AG04450 (cell line): ENCODE data around the gene TMEM53. TPM values are rescaled to one million over a fixed set of nuclear protein-coding genes. Genes with fewer than 3 reads are reported as not detected.
A peak's percentile ranks its signal among the peaks of the same experiment; 100 is the strongest.

Source experiments
- CTCF ChIA-PET: fragments of 300-600, 350-600 bp; formaldehyde crosslinking; extraction: SDS; loops from one replicate; lab custom pipeline; 2022; ENCODE audit warnings: antibody characterized with exemption, inconsistent platforms; lab: Charles Lee
- POLR2A ChIA-PET: fragments of 350-600 bp; formaldehyde crosslinking; extraction: SDS; loops from one replicate; lab custom pipeline; 2021; ENCODE audit warnings: antibody characterized with exemption, inconsistent platforms; lab: Yijun Ruan, JAX
- DNase-seq: peaks from one replicate; pipeline ENCODE4 v3.0.0-alpha.2; 2011; ENCODE audit warnings: low read depth, low spot score
- H3K27ac ChIP-seq: one replicate; pipeline ENCODE4 v1.5.1; 2012; ENCODE audit warnings: low read depth, low read length, control low read depth
- H3K27me3 ChIP-seq: one replicate; pipeline ENCODE4 v1.6.0; 2012; ENCODE audit warnings: low read length; ENCODE audit not compliant: control insufficient read depth, insufficient read depth
- H3K4me3 ChIP-seq: 2 replicates; pipeline ENCODE4 v1.5.1; 2011; ENCODE audit warnings: mild to moderate bottlenecking, low read depth, low read length, control low read depth
- H3K9me3 ChIP-seq: 2 replicates; pipeline ENCODE4 v1.5.1; 2012; ENCODE audit warnings: low read length; ENCODE audit not compliant: control insufficient read depth, insufficient read depth
- polyA minus RNA-seq: library from RNA; depleted of rRNA, polyadenylated mRNA; stranded (reverse); fragments of >200 nt; gene quantifications from 2 replicates; pipeline ENCODE4 v1.2.3, GENCODE V29; 2011; rRNA and poly(A)+ RNA removed
- polyA plus RNA-seq: library from polyadenylated mRNA; depleted of rRNA; stranded (reverse); fragments of >200 nt; gene quantifications from 2 replicates; pipeline ENCODE4 v1.2.3, GENCODE V29; 2011; rRNA removed
- TF ChIP-seq, protein P1 (sequence below): IDR thresholded peaks from 2 replicates; pipeline ENCODE4 v1.5.1; 2011; ENCODE audit warnings: low read depth, low read length, control low read depth, inconsistent platforms

TMEM53 gene
- polyA plus RNA-seq, result 4.4 and 6.1 TPM in 2 replicates
- 3.6 and 7.8 TPM in 2 replicates for polyA minus RNA-seq

DNA sequence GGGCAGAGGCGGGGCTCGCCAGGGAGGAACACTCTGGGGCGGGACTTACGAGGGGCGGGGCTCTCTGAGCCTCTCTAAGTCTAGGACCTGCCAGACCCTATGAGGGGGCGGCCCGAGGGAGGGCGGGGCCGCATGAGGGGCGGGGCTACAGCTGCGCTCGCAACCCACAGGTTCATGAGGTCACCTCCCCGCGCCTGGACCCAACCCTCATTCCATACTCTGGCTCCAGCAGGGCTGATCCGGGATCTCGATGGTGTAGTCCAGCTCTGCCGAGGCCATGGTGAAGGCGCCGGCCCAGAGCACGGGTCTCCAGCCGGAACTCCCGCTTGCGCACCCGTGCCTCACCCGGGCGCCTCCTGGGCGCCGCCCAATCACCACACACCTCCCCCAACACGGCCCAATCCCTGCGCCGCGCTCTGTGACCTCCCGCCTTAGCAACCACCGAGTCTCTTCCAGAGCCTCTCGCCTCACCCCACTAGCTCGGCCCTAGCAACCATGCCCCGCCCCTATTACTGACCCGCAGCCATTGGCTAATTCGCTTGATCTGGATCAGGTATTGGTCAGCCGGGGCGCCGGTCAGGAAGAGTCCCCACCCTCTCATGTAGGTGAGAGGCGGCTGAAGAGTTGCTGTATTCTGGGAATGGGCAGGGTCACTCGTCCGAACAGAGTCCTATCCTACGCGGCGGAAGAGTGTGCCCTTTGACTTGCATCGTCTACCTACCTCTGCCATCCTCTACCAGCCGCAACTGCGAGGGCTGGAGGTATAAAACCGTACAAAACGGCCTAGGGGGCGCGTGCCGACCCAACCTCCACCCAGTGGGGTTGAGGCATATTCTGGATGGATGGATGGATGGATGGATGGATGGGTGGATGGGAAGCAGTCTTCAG is at the start of gene TMEM53, which contains the start of gene ARMH1:
TMEM53 (minus strand) TSS at position 369 of the 888 bp plus-strand sequence; CDS start at position 279, 90 bp downstream.
ARMH1 (plus strand) TSS at position 602 of the 888 bp plus-strand sequence. CDS start 14,984 bp downstream, outside the sequence.
- TF ChIP-seq, protein P1, sequence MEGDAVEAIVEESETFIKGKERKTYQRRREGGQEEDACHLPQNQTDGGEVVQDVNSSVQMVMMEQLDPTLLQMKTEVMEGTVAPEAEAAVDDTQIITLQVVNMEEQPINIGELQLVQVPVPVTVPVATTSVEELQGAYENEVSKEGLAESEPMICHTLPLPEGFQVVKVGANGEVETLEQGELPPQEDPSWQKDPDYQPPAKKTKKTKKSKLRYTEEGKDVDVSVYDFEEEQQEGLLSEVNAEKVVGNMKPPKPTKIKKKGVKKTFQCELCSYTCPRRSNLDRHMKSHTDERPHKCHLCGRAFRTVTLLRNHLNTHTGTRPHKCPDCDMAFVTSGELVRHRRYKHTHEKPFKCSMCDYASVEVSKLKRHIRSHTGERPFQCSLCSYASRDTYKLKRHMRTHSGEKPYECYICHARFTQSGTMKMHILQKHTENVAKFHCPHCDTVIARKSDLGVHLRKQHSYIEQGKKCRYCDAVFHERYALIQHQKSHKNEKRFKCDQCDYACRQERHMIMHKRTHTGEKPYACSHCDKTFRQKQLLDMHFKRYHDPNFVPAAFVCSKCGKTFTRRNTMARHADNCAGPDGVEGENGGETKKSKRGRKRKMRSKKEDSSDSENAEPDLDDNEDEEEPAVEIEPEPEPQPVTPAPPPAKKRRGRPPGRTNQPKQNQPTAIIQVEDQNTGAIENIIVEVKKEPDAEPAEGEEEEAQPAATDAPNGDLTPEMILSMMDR, result no peak
- Histone ChIP-seq H3K27me3 (no peaks in the 10 kb centered on the region), H3K27ac (peak within 1 kb of the TSS; percentile 92), H3K4me3 (peak within 1 kb of the TSS; percentile 91), H3K9me3 (no peaks in the 10 kb centered on the region)
- peak; percentile 97 for DNase-seq
- ChIA-PET POLR2A (interaction anchor here (0.6 to 1.6 kb wide), 6 partner anchors 17 to 56 kb away, joined by 3 to 9 read pairs (median 6); no protein-coding TSS in a partner anchor), CTCF (interaction anchor here (0.5 to 4.2 kb wide), 5 partner anchors 14 to 296 kb away, joined by 3 to 24 read pairs (median 3); partner anchors contain the start of gene RNU5D-1)

DNA sequence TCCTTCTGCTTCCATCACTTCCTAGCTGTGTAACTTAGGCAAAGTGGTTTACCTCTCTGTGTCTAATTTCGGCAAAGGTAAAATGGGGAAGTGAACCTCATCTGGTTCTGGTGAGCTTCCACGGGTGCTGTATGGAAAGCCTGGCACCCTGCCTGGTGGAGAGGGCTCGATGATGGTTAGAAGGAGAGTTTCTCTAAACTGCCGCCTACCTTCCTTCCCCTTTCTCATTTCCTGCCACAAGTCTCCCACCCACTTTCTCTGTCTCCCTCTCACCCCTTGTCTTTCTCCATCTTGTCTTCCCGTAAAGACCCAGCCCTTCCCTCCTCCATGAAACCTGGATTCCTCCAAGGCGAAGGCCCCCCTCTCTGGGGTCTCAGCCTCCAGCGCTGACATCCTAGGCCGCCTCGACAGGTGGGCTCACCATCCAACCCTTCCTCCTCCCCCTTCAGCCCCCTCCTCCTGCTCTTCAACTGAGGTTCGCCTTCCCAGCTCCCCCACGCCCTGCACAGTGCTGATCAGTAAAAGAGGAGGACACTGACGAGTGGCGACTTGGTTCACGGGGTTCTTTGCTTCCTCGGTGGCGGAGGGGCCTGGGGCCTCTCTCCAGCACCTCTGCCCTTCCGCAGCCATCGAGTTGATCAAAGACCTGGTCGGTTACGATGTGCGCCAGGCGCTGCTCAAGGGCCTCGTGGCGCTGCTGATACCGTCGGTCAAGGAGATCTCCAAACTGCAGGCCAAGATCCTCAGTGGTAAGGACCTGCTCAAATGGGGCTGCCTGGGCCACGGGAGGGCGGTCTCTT is 49.4 kb upstream of the TMEM53 start:
- Histone ChIP-seq H3K27ac (no peak overlapping the region), H3K4me3 (no peak overlapping the region), H3K9me3 (peaks cover 8% of the 10 kb centered on the region; the same call in 1 of the 2 replicates), H3K27me3 (no peaks in the 10 kb centered on the region)
- ChIA-PET POLR2A (no interaction called here), CTCF (no interaction called here)
- DNase-seq, result no peak
- TF ChIP-seq, protein P1, result no peak

DNA sequence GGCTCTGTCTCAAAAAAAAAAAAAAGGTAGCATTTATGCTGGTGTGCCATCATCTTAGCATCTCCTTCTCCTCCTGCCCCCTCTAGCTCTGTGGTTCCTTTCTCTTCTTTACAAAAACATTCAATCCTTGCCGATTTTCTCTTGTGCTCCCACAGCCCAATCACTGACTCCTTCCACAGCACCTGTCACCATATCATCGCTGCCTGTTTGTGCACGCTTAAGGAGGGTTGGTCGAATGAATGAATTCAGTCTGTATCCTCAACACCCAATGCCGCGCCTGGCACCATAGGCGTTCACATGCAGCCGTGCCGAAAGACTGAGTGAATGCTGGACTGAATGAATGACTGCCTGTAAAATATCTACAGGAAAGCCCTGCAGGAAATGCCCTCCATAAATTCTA is 48.8 kb upstream of the TMEM53 start:
- peaks cover 8% of the 10 kb centered on the region; the same call in 1 of the 2 replicates for H3K9me3 ChIP-seq
- ChIA-PET POLR2A (no interaction called here), CTCF (interaction anchor here (2.2 kb wide), 1 partner anchor 8 kb away, joined by 20 read pairs; the partner anchor contains the start of gene RNU5D-1)
- no peak for DNase-seq
- TF ChIP-seq, protein P1, result no peak
- no peak overlapping the region for H3K4me3 ChIP-seq
- no peak overlapping the region for H3K27ac ChIP-seq
- no peaks in the 10 kb centered on the region for H3K27me3 ChIP-seq

GRCh38 chr1:44721485-44722361 is 47.4 kb upstream of the TMEM53 start:
- Histone ChIP-seq H3K9me3 (peaks cover 8% of the 10 kb centered on the region; the same call in 1 of the 2 replicates), H3K27ac (peak overlapping the region; percentile 47), H3K4me3 (no peak overlapping the region), H3K27me3 (no peaks in the 10 kb centered on the region)
- TF ChIP-seq, protein P1, result no peak
- peak; percentile 87 for DNase-seq
- POLR2A ChIA-PET, result interaction anchor here (0.6 to 1.7 kb wide), 11 partner anchors 9 to 860 kb away, joined by 3 to 26 read pairs (median 3); partner anchors contain the start of genes ARMH1, HECTD3, PLK3 and RNU5D-1
- CTCF ChIA-PET, result interaction anchor here (0.6 to 2.2 kb wide), 2 partner anchors 10 to 551 kb away, joined by 7 to 20 read pairs; partner anchors contain the start of gene RNU5D-1
